Hepatocyte (in vitro differentiated cells): Measurements from ENCODE around the gene IL21R.

Source experiments
- EZH2 ChIP-seq: fragments of 200-600 bp; sonication (generic); IDR thresholded peaks from 2 replicates; pipeline ENCODE4 v1.6.1; 2016; ENCODE audit warnings: antibody characterized with exemption, mild to moderate bottlenecking, borderline replicate concordance
- TF ChIP-seq, protein P1 (sequence below): fragments of 200-600 bp; sonication (generic); IDR thresholded peaks from 2 replicates; pipeline ENCODE4 v1.5.1; 2016; ENCODE audit warnings: antibody characterized with exemption, mild to moderate bottlenecking; ENCODE audit not compliant: poor library complexity

DNA sequence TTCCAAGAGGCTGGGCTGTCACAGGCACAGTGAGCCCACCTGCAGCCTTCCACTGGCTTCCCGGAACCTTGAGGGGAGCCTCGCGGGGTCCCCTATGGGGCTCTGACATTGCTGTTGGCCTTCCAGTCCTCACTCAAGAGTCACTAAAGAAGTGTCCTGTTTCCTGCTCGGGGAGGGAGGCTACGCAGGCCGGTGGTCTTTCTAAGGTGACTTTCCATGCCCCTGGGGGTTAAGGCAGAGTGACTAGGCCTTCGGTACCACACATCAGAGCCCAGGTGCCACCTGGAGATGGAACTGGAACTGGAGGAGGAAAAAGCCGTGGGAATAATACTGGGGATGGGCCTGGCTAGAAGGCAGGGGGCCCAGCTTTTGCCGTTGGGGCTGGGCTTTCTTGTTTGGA, 72.1 kb downstream of the IL21R start:
- TF ChIP-seq, protein P1, sequence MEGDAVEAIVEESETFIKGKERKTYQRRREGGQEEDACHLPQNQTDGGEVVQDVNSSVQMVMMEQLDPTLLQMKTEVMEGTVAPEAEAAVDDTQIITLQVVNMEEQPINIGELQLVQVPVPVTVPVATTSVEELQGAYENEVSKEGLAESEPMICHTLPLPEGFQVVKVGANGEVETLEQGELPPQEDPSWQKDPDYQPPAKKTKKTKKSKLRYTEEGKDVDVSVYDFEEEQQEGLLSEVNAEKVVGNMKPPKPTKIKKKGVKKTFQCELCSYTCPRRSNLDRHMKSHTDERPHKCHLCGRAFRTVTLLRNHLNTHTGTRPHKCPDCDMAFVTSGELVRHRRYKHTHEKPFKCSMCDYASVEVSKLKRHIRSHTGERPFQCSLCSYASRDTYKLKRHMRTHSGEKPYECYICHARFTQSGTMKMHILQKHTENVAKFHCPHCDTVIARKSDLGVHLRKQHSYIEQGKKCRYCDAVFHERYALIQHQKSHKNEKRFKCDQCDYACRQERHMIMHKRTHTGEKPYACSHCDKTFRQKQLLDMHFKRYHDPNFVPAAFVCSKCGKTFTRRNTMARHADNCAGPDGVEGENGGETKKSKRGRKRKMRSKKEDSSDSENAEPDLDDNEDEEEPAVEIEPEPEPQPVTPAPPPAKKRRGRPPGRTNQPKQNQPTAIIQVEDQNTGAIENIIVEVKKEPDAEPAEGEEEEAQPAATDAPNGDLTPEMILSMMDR = no peak
- TF ChIP-seq EZH2 = no peak
